ENCODE data around the gene GAK. TPM values are rescaled to one million over a fixed set of nuclear protein-coding genes. Genes with fewer than 3 reads are reported as not detected.

The GAK gene
- polyA plus RNA-seq, 1 of the 3 experiments (the other 2 are of a cell fraction): 35.9 TPM

DNA sequence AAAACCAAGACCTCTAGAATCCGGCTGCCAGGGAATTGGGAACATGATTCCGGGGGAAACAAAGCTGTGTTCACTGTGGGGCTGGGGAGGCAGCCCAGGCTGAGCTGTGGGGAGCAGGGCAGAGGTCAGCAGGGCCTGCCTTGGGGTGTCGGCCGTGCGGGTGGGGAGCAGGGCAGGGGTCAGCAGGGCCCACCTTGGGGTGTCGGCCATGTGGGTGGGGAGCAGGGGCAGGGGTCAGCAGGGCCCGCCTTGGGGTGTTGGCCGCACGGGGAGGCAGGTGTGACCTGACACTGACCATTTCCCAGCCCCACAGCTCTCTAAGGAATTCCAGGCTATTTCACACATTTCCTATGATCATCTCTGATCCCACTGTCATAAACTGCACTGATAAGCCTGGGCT is 60.6 kb downstream of the GAK start:
- TF ChIP-seq NRF1 (IDR thresholded peaks at IDR 0.05; ENCODE audit: low read depth, low read length): no peak
- no peak for TF ChIP-seq JUND (IDR thresholded peaks at IDR 0.05)
- no peak for TF ChIP-seq POLR2AphosphoS5 (IDR thresholded peaks at IDR 0.05; ENCODE audit: low read depth, low read length)
- no peak for TF ChIP-seq RAD21 (IDR thresholded peaks at IDR 0.05; ENCODE audit: low read length)
- TF ChIP-seq, protein P1, sequence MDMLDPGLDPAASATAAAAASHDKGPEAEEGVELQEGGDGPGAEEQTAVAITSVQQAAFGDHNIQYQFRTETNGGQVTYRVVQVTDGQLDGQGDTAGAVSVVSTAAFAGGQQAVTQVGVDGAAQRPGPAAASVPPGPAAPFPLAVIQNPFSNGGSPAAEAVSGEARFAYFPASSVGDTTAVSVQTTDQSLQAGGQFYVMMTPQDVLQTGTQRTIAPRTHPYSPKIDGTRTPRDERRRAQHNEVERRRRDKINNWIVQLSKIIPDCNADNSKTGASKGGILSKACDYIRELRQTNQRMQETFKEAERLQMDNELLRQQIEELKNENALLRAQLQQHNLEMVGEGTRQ (IDR thresholded peaks at IDR 0.05; ENCODE audit: borderline replicate concordance, low read depth, low read length): no peak
- TF ChIP-seq YY1 (IDR thresholded peaks at IDR 0.05; ENCODE audit: low read depth): no peak
- TF ChIP-seq, protein P2, sequence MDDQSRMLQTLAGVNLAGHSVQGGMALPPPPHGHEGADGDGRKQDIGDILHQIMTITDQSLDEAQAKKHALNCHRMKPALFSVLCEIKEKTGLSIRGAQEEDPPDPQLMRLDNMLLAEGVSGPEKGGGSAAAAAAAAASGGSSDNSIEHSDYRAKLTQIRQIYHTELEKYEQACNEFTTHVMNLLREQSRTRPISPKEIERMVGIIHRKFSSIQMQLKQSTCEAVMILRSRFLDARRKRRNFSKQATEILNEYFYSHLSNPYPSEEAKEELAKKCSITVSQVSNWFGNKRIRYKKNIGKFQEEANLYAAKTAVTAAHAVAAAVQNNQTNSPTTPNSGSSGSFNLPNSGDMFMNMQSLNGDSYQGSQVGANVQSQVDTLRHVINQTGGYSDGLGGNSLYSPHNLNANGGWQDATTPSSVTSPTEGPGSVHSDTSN (IDR thresholded peaks at IDR 0.05): no peak
- no peak for TF ChIP-seq NFIC (IDR thresholded peaks at IDR 0.05; ENCODE audit: borderline replicate concordance)
- TF ChIP-seq, protein P3, sequence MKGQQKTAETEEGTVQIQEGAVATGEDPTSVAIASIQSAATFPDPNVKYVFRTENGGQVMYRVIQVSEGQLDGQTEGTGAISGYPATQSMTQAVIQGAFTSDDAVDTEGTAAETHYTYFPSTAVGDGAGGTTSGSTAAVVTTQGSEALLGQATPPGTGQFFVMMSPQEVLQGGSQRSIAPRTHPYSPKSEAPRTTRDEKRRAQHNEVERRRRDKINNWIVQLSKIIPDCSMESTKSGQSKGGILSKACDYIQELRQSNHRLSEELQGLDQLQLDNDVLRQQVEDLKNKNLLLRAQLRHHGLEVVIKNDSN (IDR thresholded peaks at IDR 0.05; ENCODE audit: borderline replicate concordance, low read depth): no peak
- TF ChIP-seq CHD2 (IDR thresholded peaks at IDR 0.05; ENCODE audit: low read length, partially characterized antibody): no peak
- TF ChIP-seq RCOR1 (IDR thresholded peaks at IDR 0.05; ENCODE audit: low read length): no peak
- no peak for TF ChIP-seq MXI1 (IDR thresholded peaks at IDR 0.05; ENCODE audit: low read depth, low read length)
- no peak overlapping the region for H3K4me3 ChIP-seq (ENCODE audit: low read depth in 2 of 2, low read length in 1 of 2)
- no peaks in the 10 kb centered on the region for H3K9me2 ChIP-seq
- H3K27ac ChIP-seq (ENCODE audit: low read depth in 2 of 2, low read length in 1 of 2): no peak overlapping the region
- H4K20me1 ChIP-seq (ENCODE audit: insufficient read depth): no peaks in the 10 kb centered on the region
- H3K4me1 ChIP-seq (ENCODE audit: control insufficient read depth in 1 of 2, insufficient read depth in 2 of 2, low read depth in 1 of 2, low read length in 1 of 2): no peaks in the 10 kb centered on the region
- H3K27me3 ChIP-seq (ENCODE audit: insufficient read depth): no peaks in the 10 kb centered on the region
- H3K36me3 ChIP-seq (replicated peaks in 1 of 2; ENCODE audit: control insufficient read depth in 1 of 2, insufficient read depth in 2 of 2, low read length in 1 of 2): peaks cover 17 to 50% of the 10 kb centered on the region in 2 experiments
- H3K9ac ChIP-seq: no peak overlapping the region
- no peaks in the 10 kb centered on the region for H3K79me2 ChIP-seq (ENCODE audit: insufficient read depth)
- peaks cover 6% of the 10 kb centered on the region for H3F3A ChIP-seq (replicated peaks; ENCODE audit: insufficient read depth)
- POLR2A ChIA-PET: no interaction called here
- no peak overlapping the region for H3K4me2 ChIP-seq
- no peak for DNase-seq
- no peak overlapping the region for H2AFZ ChIP-seq (ENCODE audit: low read depth)
- no peaks in the 10 kb centered on the region for H3K9me3 ChIP-seq
- CTCF ChIA-PET: no interaction called here
- 90% methylated on average over 4 of the region's 9 CpGs for WGBS (ENCODE audit: low lambda C conversion rate)

DNA sequence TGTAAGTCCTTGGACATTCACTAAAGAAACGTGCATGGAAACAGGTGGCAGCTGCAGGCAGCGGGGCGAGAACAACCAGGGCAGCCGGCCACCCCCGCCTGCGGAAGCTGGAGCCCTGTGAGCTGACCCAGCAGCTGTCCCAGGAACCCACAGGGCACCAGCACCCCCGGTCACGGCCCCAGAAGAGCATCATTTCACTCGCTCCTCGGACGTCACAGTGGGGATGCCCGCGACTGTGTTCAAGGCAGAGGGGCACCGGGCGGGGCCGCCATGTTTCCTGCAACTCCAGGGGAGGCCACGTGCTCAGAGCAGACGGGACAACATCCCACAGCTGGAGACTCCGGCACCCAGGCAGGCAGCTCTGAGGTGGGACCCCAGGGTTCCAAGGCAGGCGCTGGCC is 61.2 kb downstream of the GAK start:
- no peaks in the 10 kb centered on the region for H3K9me2 ChIP-seq
- H3K9ac ChIP-seq: no peak overlapping the region
- no peak overlapping the region for H3K4me3 ChIP-seq (ENCODE audit: low read depth in 2 of 2, low read length in 1 of 2)
- TF ChIP-seq FOXJ3 (CRISPR knock-in tag; IDR thresholded peaks at IDR 0.05) (no peak), MEF2A (IDR thresholded peaks at IDR 0.05; ENCODE audit: borderline replicate concordance, low read depth) (no peak)
- WGBS (ENCODE audit: low lambda C conversion rate): 96% methylated on average over 11 of the region's 20 CpGs
- ChIA-PET POLR2A (no interaction called here), CTCF (no interaction called here)
- no peaks in the 10 kb centered on the region for H4K20me1 ChIP-seq (ENCODE audit: insufficient read depth)
- no peak overlapping the region for H3K4me2 ChIP-seq
- H2AFZ ChIP-seq (ENCODE audit: low read depth): no peak overlapping the region
- peaks cover 6% of the 10 kb centered on the region for H3F3A ChIP-seq (replicated peaks; ENCODE audit: insufficient read depth)
- H3K27ac ChIP-seq (ENCODE audit: low read depth in 2 of 2, low read length in 1 of 2): no peak overlapping the region
- H3K9me3 ChIP-seq: no peaks in the 10 kb centered on the region
- peaks cover 17 to 49% of the 10 kb centered on the region in 2 experiments for H3K36me3 ChIP-seq (replicated peaks in 1 of 2; ENCODE audit: control insufficient read depth in 1 of 2, insufficient read depth in 2 of 2, low read length in 1 of 2)
- no peaks in the 10 kb centered on the region for H3K27me3 ChIP-seq (ENCODE audit: insufficient read depth)
- DNase-seq: no peak
- no peaks in the 10 kb centered on the region for H3K4me1 ChIP-seq (ENCODE audit: control insufficient read depth in 1 of 2, insufficient read depth in 2 of 2, low read depth in 1 of 2, low read length in 1 of 2)
- H3K79me2 ChIP-seq (ENCODE audit: insufficient read depth): no peaks in the 10 kb centered on the region

Measured in SK-N-SH (cell line).